Measurements from ENCODE around the gene CMBL. TPM values are rescaled to one million over a fixed set of nuclear protein-coding genes. Genes with fewer than 3 reads are reported as not detected.

CMBL gene
- total RNA-seq, 2 donors from 2014 or later: 0.36 TPM; not detected in 1

- Mint-ChIP-seq H3K27me3 (peaks cover 27 to 31% of the 10 kb centered on the region in 2 donors), H3K36me3 (no peaks in the 10 kb centered on the region), H3K4me1 (ENCODE audit: low read depth in 2 of 2) (peaks cover 9 to 13% of the 10 kb centered on the region in 2 donors), H3K27ac (no peak overlapping the region), H3K4me3 (no peak overlapping the region), H3K9me3 (no peaks in the 10 kb centered on the region)
- DNase-seq (ENCODE audit: low spot score): no peak
- no peak for ATAC-seq
Measured at GRCh38 chr5:10310066-10310779, 2.5 kb upstream of the CMBL start.

GRCh38 chr5:10308844-10309243 is 1.1 kb upstream of the CMBL start:
- H3K27me3 Mint-ChIP-seq: peaks cover 27 to 31% of the 10 kb centered on the region in 2 donors
- no peak overlapping the region for H3K27ac Mint-ChIP-seq
- no peaks in the 10 kb centered on the region for H3K36me3 Mint-ChIP-seq
- DNase-seq (ENCODE audit: low spot score): no peak
- peaks cover 9 to 13% of the 10 kb centered on the region in 2 donors for H3K4me1 Mint-ChIP-seq (ENCODE audit: low read depth in 2 of 2)
- H3K9me3 Mint-ChIP-seq: no peaks in the 10 kb centered on the region
- ATAC-seq: no peak
- peak overlapping the region; percentile 20 for H3K4me3 Mint-ChIP-seq

DNA sequence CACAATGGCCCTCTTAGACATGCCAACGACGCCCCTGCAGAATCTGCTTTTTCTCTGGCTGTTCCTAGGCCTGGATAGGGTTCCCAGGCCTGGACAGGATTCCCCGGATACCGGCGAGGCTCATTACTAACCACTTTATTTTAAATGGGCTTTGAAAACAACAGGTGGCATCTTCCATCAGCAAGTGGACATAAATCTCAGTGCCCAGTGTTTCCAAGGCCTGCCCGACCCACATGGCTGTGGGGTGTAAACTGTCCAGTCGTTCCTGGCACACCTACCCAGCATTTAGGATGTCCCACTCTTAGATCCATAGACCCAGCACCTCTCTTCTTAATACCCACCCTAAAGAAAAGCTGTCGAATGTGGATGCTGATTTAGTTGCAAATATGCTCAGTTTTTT is 896 bp downstream of the CMBL start:
- H3K36me3 Mint-ChIP-seq: no peaks in the 10 kb centered on the region
- H3K27ac Mint-ChIP-seq: no peak overlapping the region
- H3K4me1 Mint-ChIP-seq (ENCODE audit: low read depth in 2 of 2): peaks cover 9 to 13% of the 10 kb centered on the region in 2 donors
- ATAC-seq: no peak
- no peaks in the 10 kb centered on the region for H3K9me3 Mint-ChIP-seq
- no peak for DNase-seq (ENCODE audit: low spot score)
- peak overlapping the region; percentile 86 for H3K4me3 Mint-ChIP-seq
- H3K27me3 Mint-ChIP-seq: peaks cover 27 to 31% of the 10 kb centered on the region in 2 donors

- ATAC-seq: no peak
- peaks cover 24 to 30% of the 10 kb centered on the region in 2 donors for H3K27me3 Mint-ChIP-seq
- H3K9me3 Mint-ChIP-seq: no peaks in the 10 kb centered on the region
- no peak overlapping the region for H3K27ac Mint-ChIP-seq
- H3K4me3 Mint-ChIP-seq: no peak overlapping the region
- no peaks in the 10 kb centered on the region for H3K36me3 Mint-ChIP-seq
- DNase-seq (ENCODE audit: low spot score): no peak
- peaks cover 9 to 12% of the 10 kb centered on the region in 2 donors for H3K4me1 Mint-ChIP-seq (ENCODE audit: low read depth in 2 of 2)
Measured at GRCh38 chr5:10306114-10306513, 1.6 kb downstream of the CMBL start.

DNA sequence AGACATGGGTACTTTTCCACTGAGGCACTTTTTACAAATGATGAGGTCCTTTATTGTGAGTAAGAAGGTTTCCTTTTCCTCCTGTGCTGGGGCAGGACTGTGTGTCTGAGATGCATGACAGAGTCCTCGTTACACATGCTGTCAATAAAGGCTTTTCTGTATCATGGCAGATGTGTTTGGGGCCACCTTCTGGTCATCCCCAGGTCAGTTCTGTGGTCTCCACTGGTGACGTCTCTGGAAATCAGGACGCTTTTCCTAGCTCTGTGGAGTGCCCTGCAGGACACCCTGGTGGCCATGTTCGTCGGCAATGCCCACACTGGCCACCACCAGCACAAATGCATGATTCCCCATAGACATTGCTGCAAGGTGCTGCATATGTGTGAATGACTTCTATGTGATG is 2.8 kb downstream of the CMBL start:
- Mint-ChIP-seq H3K4me1 (ENCODE audit: low read depth in 2 of 2) (peaks cover 6% of the 10 kb centered on the region in 2 donors), H3K4me3 (no peak overlapping the region), H3K27me3 (peaks cover 21 to 25% of the 10 kb centered on the region in 2 donors), H3K27ac (no peak overlapping the region), H3K36me3 (no peaks in the 10 kb centered on the region), H3K9me3 (no peaks in the 10 kb centered on the region)
- DNase-seq (ENCODE audit: low spot score): no peak
- no peak for ATAC-seq

DNA sequence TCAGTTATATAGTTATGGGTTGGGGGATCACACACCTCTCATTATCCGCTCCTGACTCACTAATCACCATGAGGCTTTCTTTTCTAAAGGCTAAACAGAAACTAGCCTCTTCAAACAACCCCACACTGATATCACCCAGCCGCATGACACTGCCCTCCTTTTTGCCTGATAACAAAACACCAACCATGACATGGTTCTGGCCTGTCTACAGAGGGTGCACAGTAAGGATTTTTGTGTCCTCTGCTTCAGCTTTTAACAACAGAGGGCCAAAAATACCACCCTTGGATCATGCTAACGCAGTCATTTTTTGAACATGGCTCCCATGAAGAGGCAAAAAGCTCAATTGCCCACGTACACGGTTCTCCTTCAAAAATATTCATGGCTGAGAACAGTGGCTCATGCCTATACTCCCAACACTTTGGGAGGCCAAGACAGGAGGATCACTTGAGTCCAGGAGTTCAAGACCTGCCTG is 4.0 kb downstream of the CMBL start:
- peaks cover 6% of the 10 kb centered on the region in 2 donors for H3K4me1 Mint-ChIP-seq (ENCODE audit: low read depth in 2 of 2)
- no peak overlapping the region for H3K4me3 Mint-ChIP-seq
- H3K27ac Mint-ChIP-seq: no peak overlapping the region

GRCh38 chr5:10303201-10303600 is 4.5 kb downstream of the CMBL start:
- H3K9me3 Mint-ChIP-seq: no peaks in the 10 kb centered on the region
- no peaks in the 10 kb centered on the region for H3K36me3 Mint-ChIP-seq
- H3K27ac Mint-ChIP-seq: no peak overlapping the region
- no peak for DNase-seq (ENCODE audit: low spot score)
- H3K4me1 Mint-ChIP-seq (ENCODE audit: low read depth in 2 of 2): peaks cover 6% of the 10 kb centered on the region in 2 donors
- H3K4me3 Mint-ChIP-seq: no peak overlapping the region
- ATAC-seq: no peak
- H3K27me3 Mint-ChIP-seq: peaks cover 17 to 21% of the 10 kb centered on the region in 2 donors

More for the DNA sequence above, 4.0 kb downstream of the CMBL start:
- peak in 1 of 2 donors; percentile 32 for ATAC-seq
- no peak for DNase-seq (ENCODE audit: low spot score)
- H3K36me3 Mint-ChIP-seq: no peaks in the 10 kb centered on the region
- peaks cover 19 to 23% of the 10 kb centered on the region in 2 donors for H3K27me3 Mint-ChIP-seq
- no peaks in the 10 kb centered on the region for H3K9me3 Mint-ChIP-seq

- Mint-ChIP-seq H3K9me3 (no peaks in the 10 kb centered on the region), H3K27ac (no peak overlapping the region), H3K4me3 (no peak overlapping the region), H3K36me3 (no peaks in the 10 kb centered on the region), H3K4me1 (ENCODE audit: low read depth in 2 of 2) (peaks cover 0 to under 1% of the 10 kb centered on the region in 2 donors), H3K27me3 (peaks cover 17 to 22% of the 10 kb centered on the region in 2 donors)
- DNase-seq (ENCODE audit: low spot score) (no peak), ATAC-seq (no peak)
Measured at GRCh38 chr5:10301842-10302610, 5.7 kb downstream of the CMBL start.

- Mint-ChIP-seq H3K4me1 (ENCODE audit: low read depth in 2 of 2) (no peaks in the 10 kb centered on the region), H3K27me3 (peaks cover 15 to 21% of the 10 kb centered on the region in 2 donors), H3K36me3 (no peaks in the 10 kb centered on the region), H3K4me3 (no peak overlapping the region), H3K9me3 (no peaks in the 10 kb centered on the region), H3K27ac (no peak overlapping the region)
- no peak for DNase-seq (ENCODE audit: low spot score)
- no peak for ATAC-seq
Measured at GRCh38 chr5:10301266-10301665, 6.4 kb downstream of the CMBL start.

DNA sequence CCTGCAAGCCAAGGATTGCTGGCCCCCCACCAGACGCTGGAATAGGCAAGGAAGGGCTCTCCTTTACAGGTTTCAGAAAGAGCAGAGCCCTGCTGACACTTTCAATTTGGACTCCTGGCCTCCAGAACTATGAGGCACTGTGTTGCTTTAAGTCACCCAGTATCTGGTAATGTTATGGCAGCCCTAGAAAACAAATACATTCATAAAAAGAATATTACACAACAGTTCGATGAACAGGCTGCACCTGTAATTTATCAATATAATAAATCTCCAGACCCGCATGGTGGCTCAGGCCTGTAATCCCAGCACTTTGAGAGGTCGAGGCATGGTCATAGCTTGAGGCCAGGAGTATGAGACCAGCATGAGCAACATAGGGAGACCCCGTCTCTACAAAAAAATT is 7.5 kb downstream of the CMBL start:
- Mint-ChIP-seq H3K4me3 (no peak overlapping the region), H3K27ac (no peak overlapping the region), H3K36me3 (no peaks in the 10 kb centered on the region), H3K27me3 (peaks cover 9 to 14% of the 10 kb centered on the region in 2 donors), H3K9me3 (no peaks in the 10 kb centered on the region), H3K4me1 (ENCODE audit: low read depth in 2 of 2) (no peaks in the 10 kb centered on the region)
- DNase-seq (ENCODE audit: low spot score) (no peak), ATAC-seq (no peak)

DNA sequence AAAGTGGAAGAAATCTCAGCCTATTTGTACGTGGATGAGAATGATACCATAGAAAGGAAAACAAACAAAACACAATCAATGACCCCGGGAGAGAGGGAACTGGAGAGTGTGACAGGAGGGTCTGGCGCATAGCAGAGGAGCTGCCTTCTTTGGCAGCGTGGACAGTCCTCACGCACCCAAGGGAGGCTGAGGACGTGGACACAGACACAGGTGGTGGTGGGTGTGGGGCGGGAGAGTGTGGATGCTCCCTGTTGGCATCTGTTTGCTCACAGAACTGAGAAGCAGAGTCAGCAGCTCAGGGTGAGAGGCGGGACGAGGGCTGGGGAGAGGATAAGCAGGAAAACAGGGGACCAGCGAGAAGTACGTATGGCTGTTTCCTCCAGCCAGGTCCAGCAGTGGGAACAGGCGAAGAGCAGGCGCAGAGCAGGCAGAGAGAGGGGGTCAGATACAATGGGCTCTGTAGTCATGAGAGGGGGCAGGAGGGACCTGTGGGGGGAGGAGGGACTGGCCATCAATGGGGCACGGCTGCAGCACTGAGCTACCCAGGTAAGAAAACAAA is 10.0 kb downstream of the CMBL start:
- no peaks in the 10 kb centered on the region for H3K9me3 Mint-ChIP-seq
- no peaks in the 10 kb centered on the region for H3K36me3 Mint-ChIP-seq
- peaks cover 16 to 24% of the 10 kb centered on the region in 2 donors for H3K27me3 Mint-ChIP-seq
- no peak for ATAC-seq
- no peak for DNase-seq (ENCODE audit: low spot score)
- no peak overlapping the region for H3K27ac Mint-ChIP-seq
- no peak overlapping the region for H3K4me3 Mint-ChIP-seq
- no peaks in the 10 kb centered on the region for H3K4me1 Mint-ChIP-seq (ENCODE audit: low read depth in 2 of 2)

DNA sequence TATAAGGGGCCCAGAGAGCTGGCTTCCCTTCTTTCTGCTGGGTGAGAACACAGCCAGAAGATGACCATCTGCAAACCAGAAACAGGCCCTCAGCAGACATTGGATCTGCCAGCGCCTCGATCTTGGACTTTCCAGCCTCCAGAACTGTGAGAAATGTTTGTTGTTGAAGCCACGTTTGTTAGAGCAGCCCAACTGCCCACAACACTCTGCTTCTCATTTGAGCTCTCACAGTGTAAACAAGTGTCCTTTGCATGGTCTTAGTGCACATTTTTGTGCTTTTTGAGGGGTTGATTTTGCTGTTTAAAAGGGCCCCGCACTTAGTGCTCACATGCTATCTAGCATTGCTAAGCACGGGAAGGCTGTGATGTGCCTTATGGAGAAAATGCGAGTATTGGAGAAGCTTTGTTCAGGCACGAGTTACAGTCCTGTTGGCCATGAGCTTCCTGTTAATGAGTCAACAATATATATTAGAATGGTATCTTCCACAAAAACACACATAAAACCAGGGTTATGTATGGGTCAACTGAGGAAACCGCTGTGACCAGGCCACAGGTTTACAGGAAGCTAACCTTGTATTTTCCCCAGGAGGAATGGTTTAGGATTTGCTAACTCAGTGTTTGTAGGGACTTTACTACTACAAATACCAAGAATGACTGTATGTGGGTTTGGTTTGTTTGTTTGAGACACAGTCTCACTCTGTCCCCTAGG is 11.9 kb downstream of the CMBL start:
- ATAC-seq (peak in 1 of 2 donors; percentile 27), DNase-seq (ENCODE audit: low spot score) (no peak)
- Mint-ChIP-seq H3K4me3 (no peak overlapping the region), H3K9me3 (no peaks in the 10 kb centered on the region), H3K4me1 (ENCODE audit: low read depth in 2 of 2) (no peaks in the 10 kb centered on the region), H3K36me3 (no peaks in the 10 kb centered on the region), H3K27ac (no peak overlapping the region), H3K27me3 (peaks cover 20 to 27% of the 10 kb centered on the region in 2 donors)

GRCh38 chr5:10293907-10294662 is 13.6 kb downstream of the CMBL start:
- Mint-ChIP-seq H3K27ac (no peak overlapping the region), H3K36me3 (no peaks in the 10 kb centered on the region), H3K27me3 (peaks cover 21 to 31% of the 10 kb centered on the region in 2 donors)

More at GRCh38 chr5:10293907-10294662, 13.6 kb downstream of the CMBL start:
- ATAC-seq: no peak
- Mint-ChIP-seq H3K4me3 (no peak overlapping the region), H3K4me1 (ENCODE audit: low read depth in 2 of 2) (no peaks in the 10 kb centered on the region), H3K9me3 (no peaks in the 10 kb centered on the region)
- no peak for DNase-seq (ENCODE audit: low spot score)

Data from natural killer cell treated with Interleukin-12 subunit alpha and Interleukin-12 subunit beta and Interleukin-15 and Interleukin-18, amount 100 ng/mL, for 72 hours (primary cell).